ENCODE measurements around the gene KIAA0930.

KIAA0930 gene

DNA sequence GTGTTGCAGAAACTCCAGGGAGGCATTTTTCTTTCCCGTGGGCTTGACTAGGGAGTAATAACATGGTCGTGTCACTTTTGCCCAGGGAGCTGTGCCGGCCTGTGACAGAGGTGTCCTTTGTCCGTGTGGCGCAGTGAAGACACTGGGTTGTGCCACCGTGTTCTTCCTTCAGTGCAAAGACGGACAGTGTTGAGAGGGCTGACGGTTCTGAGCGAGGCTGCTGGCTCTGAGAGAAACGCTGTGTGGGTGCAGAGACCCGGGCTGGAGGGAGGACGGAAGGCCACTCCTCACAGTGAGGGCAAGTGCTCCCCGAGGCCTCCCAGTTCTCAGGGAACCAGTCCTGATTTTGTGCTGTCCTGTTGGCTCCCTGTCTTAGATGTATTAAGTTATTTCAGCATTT lies 56.7 kb downstream of the KIAA0930 start (continued):
- TF ChIP-seq ZNF132 (tag by site-specific recombination; IDR thresholded peaks at IDR 0.05; ENCODE audit: borderline replicate concordance): no peak
- TF ChIP-seq ZFHX2 (tag by site-specific recombination; conservative IDR thresholded peaks at IDR 0.05): no peak
- no peak for TF ChIP-seq ZNF274 (IDR thresholded peaks at IDR 0.05; ENCODE audit: low read length)
- no peak for TF ChIP-seq ZNF274 (tag by site-specific recombination; IDR thresholded peaks at IDR 0.05; ENCODE audit: borderline replicate concordance)
- no peak for TF ChIP-seq ZNF830 (tag by site-specific recombination; IDR thresholded peaks at IDR 0.05; ENCODE audit: low read depth)

GRCh38 chr22:45181766-45182165 lies 58.9 kb downstream of the KIAA0930 start:
- TF ChIP-seq ZNF214 (tag by site-specific recombination; IDR thresholded peaks at IDR 0.05; ENCODE audit: borderline replicate concordance): no peak
- TF ChIP-seq, protein P1, sequence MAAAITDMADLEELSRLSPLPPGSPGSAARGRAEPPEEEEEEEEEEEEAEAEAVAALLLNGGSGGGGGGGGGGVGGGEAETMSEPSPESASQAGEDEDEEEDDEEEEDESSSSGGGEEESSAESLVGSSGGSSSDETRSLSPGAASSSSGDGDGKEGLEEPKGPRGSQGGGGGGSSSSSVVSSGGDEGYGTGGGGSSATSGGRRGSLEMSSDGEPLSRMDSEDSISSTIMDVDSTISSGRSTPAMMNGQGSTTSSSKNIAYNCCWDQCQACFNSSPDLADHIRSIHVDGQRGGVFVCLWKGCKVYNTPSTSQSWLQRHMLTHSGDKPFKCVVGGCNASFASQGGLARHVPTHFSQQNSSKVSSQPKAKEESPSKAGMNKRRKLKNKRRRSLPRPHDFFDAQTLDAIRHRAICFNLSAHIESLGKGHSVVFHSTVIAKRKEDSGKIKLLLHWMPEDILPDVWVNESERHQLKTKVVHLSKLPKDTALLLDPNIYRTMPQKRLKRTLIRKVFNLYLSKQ (tag by site-specific recombination; IDR thresholded peaks at IDR 0.05; ENCODE audit: borderline replicate concordance): no peak
- TF ChIP-seq HOXD13 (CRISPR knock-in tag; IDR thresholded peaks at IDR 0.05; ENCODE audit: borderline replicate concordance): no peak
- no peak for TF ChIP-seq ZNF19 (tag by site-specific recombination; IDR thresholded peaks at IDR 0.05; ENCODE audit: low read depth)
- no peak for TF ChIP-seq ZBTB8A (tag by site-specific recombination; IDR thresholded peaks at IDR 0.05)
- no peak for TF ChIP-seq ZNF623 (tag by site-specific recombination; IDR thresholded peaks at IDR 0.05)
- TF ChIP-seq ZNF501 (tag by site-specific recombination; IDR thresholded peaks at IDR 0.05): no peak
- TF ChIP-seq ZSCAN23 (tag by site-specific recombination; IDR thresholded peaks at IDR 0.05): no peak
- no peak for TF ChIP-seq ZNF707 (tag by site-specific recombination; IDR thresholded peaks at IDR 0.05)
- no peak for TF ChIP-seq WT1 (tag by site-specific recombination; IDR thresholded peaks at IDR 0.05)
- no peak for TF ChIP-seq ZNF140 (tag by site-specific recombination; IDR thresholded peaks at IDR 0.05)
- TF ChIP-seq, protein P2, sequence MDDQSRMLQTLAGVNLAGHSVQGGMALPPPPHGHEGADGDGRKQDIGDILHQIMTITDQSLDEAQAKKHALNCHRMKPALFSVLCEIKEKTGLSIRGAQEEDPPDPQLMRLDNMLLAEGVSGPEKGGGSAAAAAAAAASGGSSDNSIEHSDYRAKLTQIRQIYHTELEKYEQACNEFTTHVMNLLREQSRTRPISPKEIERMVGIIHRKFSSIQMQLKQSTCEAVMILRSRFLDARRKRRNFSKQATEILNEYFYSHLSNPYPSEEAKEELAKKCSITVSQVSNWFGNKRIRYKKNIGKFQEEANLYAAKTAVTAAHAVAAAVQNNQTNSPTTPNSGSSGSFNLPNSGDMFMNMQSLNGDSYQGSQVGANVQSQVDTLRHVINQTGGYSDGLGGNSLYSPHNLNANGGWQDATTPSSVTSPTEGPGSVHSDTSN (CRISPR knock-in tag; IDR thresholded peaks at IDR 0.05): no peak
- TF ChIP-seq REST (tag by site-specific recombination; IDR thresholded peaks at IDR 0.05): no peak
- TF ChIP-seq, protein P3, sequence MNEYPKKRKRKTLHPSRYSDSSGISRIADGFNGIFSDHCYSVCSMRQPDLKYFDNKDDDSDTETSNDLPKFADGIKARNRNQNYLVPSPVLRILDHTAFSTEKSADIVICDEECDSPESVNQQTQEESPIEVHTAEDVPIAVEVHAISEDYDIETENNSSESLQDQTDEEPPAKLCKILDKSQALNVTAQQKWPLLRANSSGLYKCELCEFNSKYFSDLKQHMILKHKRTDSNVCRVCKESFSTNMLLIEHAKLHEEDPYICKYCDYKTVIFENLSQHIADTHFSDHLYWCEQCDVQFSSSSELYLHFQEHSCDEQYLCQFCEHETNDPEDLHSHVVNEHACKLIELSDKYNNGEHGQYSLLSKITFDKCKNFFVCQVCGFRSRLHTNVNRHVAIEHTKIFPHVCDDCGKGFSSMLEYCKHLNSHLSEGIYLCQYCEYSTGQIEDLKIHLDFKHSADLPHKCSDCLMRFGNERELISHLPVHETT (tag by site-specific recombination; IDR thresholded peaks at IDR 0.05): no peak
- TF ChIP-seq, protein P4, sequence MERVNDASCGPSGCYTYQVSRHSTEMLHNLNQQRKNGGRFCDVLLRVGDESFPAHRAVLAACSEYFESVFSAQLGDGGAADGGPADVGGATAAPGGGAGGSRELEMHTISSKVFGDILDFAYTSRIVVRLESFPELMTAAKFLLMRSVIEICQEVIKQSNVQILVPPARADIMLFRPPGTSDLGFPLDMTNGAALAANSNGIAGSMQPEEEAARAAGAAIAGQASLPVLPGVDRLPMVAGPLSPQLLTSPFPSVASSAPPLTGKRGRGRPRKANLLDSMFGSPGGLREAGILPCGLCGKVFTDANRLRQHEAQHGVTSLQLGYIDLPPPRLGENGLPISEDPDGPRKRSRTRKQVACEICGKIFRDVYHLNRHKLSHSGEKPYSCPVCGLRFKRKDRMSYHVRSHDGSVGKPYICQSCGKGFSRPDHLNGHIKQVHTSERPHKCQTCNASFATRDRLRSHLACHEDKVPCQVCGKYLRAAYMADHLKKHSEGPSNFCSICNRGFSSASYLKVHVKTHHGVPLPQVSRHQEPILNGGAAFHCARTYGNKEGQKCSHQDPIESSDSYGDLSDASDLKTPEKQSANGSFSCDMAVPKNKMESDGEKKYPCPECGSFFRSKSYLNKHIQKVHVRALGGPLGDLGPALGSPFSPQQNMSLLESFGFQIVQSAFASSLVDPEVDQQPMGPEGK (tag by site-specific recombination; IDR thresholded peaks at IDR 0.05): no peak
- no peak for TF ChIP-seq ZNF239 (tag by site-specific recombination; IDR thresholded peaks at IDR 0.05)
- H3K4me3 ChIP-seq (ENCODE audit: low read depth, low read length): no peak overlapping the region
- H3K4me1 ChIP-seq (ENCODE audit: control insufficient read depth, insufficient read depth, low read length): no peaks in the 10 kb centered on the region
- H3K36me3 ChIP-seq (ENCODE audit: control insufficient read depth in 2 of 2, insufficient read depth in 1 of 2, low read length in 2 of 2): peaks cover 58 to 91% of the 10 kb centered on the region in 2 experiments
- ChIA-PET CTCF (interaction anchor here (0.6 kb wide), 1 partner anchor 62 kb away, joined by 5 read pairs; no protein-coding TSS in a partner anchor), POLR2A (no interaction called here)
- H3K27ac ChIP-seq (ENCODE audit: extremely low read depth, low read depth, low read length): no peak overlapping the region
- no peaks in the 10 kb centered on the region for H3K9me3 ChIP-seq (ENCODE audit: control insufficient read depth, insufficient read depth, low read depth, low read length)
